PFSK-1 (cell line): ENCODE results near the gene VGF.

ENCODE experiments used
- REST ChIP-seq, 2 experiments: IDR thresholded peaks; 2 replicates each; pipeline versions ENCODE4 v1.6.1 to v1.8.0; 2011 to 2012; ENCODE audit warnings: low read depth in 2 of 2, low read length in 2 of 2, control low read depth in 1 of 2, inconsistent platforms in 1 of 2, mild to moderate bottlenecking in 1 of 2, moderate library complexity in 1 of 2; ENCODE audit not compliant: insufficient read depth in 1 of 2
- SIN3A ChIP-seq: IDR thresholded peaks from 2 replicates; pipeline ENCODE4 v1.6.1; 2012; ENCODE audit warnings: mild to moderate bottlenecking, low read length, moderate library complexity, borderline replicate concordance; ENCODE audit not compliant: insufficient read depth
- TAF1 ChIP-seq: IDR thresholded peaks from 2 replicates; pipeline ENCODE4 v1.6.1; 2012; ENCODE audit warnings: low read length, control low read depth, borderline replicate concordance; ENCODE audit not compliant: insufficient read depth

GRCh38 chr7:101156866-101157589, 8.3 kb downstream of the VGF start:
- TF ChIP-seq TAF1 (no peak), SIN3A (no peak), REST (IDR thresholded peaks at IDR 0.05; ENCODE audit: insufficient read depth in 1 of 2, low read depth in 2 of 2, low read length in 2 of 2) (no peak)
